ENCODE measurements around the gene CD101.

The CD101 gene

GRCh38 chr1:117032681-117033539 is 31.4 kb downstream of the CD101 start:
- TF ChIP-seq CTCF (IDR thresholded peaks at IDR 0.05), result no peak

DNA sequence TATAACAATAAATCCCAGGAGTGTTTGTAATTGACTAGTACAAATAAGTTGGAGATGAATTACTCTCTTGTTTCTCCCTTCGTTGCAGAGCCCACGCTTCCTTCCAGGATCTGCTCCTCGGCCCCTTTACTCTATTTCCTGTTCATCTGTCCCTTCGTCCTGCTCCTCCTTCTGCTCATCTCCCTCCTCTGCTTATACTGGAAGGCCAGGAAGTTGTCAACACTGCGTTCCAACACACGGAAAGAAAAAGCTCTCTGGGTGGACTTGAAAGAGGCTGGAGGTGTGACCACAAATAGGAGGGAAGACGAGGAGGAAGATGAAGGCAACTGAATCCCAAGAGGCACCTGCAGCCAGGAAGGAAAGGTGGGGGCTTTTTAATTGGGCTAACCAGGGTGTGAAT is 32.2 kb downstream of the CD101 start:
- TF ChIP-seq CTCF (IDR thresholded peaks at IDR 0.05), result no peak

GRCh38 chr1:117034791-117035290 is 33.3 kb downstream of the CD101 start:
- TF ChIP-seq CTCF (IDR thresholded peaks at IDR 0.05), result no peak

DNA sequence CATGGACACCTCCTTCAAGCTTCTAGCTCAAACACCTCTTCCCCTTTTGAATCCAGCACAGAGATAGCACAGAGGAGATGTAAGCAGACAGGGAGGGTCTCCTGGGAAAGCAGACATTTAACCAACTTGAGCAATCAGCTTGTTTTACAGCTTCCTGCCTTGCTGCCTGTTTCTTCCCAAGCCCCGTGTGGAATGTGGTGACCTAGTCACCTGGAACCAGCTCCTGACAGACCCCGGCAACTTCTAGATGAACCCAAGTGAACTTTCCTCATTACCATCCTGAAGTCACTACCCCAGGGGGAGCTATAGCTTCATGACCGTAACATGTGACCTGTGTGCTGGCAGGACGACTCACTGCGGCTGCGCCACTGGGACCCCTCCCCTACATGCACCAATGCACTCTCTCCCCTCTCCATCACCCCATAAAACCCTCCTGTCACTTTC is 34.5 kb downstream of the CD101 start:
- no peak for TF ChIP-seq CTCF (IDR thresholded peaks at IDR 0.05)

GRCh38 chr1:117037802-117038201 is 36.2 kb downstream of the CD101 start:
- TF ChIP-seq CTCF (IDR thresholded peaks at IDR 0.05), result no peak

- TF ChIP-seq CTCF (IDR thresholded peaks at IDR 0.05), result no peak
Measured at GRCh38 chr1:117038236-117038635, 36.7 kb downstream of the CD101 start.

DNA sequence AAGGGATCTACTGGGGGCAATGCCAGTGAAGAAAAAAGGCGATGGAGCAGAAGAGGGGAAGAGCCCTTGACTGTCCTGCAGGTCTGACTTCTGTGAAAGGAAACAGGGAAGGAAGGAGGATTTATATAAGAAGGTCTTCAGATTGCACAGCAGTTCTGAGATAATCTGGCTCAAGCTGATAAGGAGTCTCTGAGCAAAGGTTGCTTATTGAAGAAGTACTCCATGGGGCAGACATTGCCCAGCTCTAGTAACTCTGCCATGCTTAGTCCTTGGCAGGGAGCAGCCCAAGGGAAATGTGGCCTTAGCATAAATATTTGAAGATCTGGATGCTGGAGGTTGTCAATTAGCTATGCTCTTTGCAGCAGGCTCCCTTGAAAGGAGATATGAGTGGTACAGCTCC is 42.7 kb downstream of the CD101 start:
- TF ChIP-seq CTCF (IDR thresholded peaks at IDR 0.05), result no peak

Data from LNCAP (cell line).